Spleen (tissue), 7 donors: ENCODE results near the gene KCND2.

Experiments used
- POLR2A ChIP-seq, 3 donors: fragments of 450-650 bp; IDR thresholded peaks; one replicate each; pipeline ENCODE4 v1.5.1; 2017; ENCODE audit warnings: antibody characterized with exemption in 3 of 3, mild to moderate bottlenecking in 1 of 3
- TF ChIP-seq, protein P1 (sequence below), 11 experiments: fragments of 200-600 bp in 7 of 11; fragments of 450-650 bp in 4 of 11; sonication (generic) in 4 of 11; IDR thresholded peaks in 8 of 11; conservative IDR thresholded peaks in 3 of 11; 1 replicate in 7 of 11; 2 replicates in 4 of 11; pipeline versions ENCODE4 v1.4.0 to v1.8.0; 2016 to 2021; ENCODE audit warnings: antibody characterized with exemption in 11 of 11, inconsistent platforms in 4 of 11, mild to moderate bottlenecking in 1 of 11
- donor health status: DM: no; HTN: no; CAD: no; lungs with moderate emphysema.
- donor health status: DM: no; HTN: no; CAD: no.
- donor health status: DM: no; HTN: no; CAD: no.

DNA sequence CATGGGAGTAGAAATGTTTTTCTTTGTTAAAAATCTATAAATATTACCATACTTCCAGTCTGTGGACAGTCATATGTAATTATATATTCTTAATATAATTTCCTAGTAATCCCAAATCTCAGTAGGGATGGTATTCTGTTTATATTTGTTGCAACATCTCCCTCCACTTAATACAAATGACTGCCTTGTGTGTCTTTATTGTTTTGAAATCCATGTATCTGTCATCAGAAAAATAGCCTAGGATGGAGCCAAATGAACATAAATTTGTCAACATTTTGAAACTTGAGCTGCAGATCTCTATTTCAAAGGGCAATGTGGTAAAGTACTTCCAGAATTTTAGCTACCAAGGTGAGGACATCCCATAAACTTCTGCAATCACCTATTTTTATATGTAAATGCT lies 294.2 kb downstream of the KCND2 start:
- no peak for TF ChIP-seq POLR2A (IDR thresholded peaks at IDR 0.05)
- TF ChIP-seq, protein P1, sequence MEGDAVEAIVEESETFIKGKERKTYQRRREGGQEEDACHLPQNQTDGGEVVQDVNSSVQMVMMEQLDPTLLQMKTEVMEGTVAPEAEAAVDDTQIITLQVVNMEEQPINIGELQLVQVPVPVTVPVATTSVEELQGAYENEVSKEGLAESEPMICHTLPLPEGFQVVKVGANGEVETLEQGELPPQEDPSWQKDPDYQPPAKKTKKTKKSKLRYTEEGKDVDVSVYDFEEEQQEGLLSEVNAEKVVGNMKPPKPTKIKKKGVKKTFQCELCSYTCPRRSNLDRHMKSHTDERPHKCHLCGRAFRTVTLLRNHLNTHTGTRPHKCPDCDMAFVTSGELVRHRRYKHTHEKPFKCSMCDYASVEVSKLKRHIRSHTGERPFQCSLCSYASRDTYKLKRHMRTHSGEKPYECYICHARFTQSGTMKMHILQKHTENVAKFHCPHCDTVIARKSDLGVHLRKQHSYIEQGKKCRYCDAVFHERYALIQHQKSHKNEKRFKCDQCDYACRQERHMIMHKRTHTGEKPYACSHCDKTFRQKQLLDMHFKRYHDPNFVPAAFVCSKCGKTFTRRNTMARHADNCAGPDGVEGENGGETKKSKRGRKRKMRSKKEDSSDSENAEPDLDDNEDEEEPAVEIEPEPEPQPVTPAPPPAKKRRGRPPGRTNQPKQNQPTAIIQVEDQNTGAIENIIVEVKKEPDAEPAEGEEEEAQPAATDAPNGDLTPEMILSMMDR (IDR thresholded peaks at IDR 0.05 in 8 of 11, conservative IDR thresholded peaks at IDR 0.05 in 3 of 11), result no peak
